Body of pancreas (tissue), 4 donors: ENCODE results near the gene KIAA0930. TPM values are rescaled to one million over a fixed set of nuclear protein-coding genes. Genes with fewer than 3 reads are reported as not detected.
A peak's percentile ranks its signal among the peaks of the same experiment; 100 is the strongest.

Source experiments
- ATAC-seq: fragments of 150-250 bp; one replicate; pipeline ENCODE4 v1.9.1; 2016
- DNase-seq, 4 donors: peaks; one replicate each; pipeline ENCODE4 v3.0.0-alpha.2; 2019
- H3K27ac ChIP-seq, 4 donors: fragments of 200-600 bp; sonication (generic); 1 replicate in 3 of 4; 2 replicates in 1 of 4; pipeline versions ENCODE4 v1.5.1 to v1.6.1; 2016 to 2019; ENCODE audit warnings: mild to moderate bottlenecking in 1 of 4, mixed read lengths in 1 of 4, moderate library complexity in 1 of 4
- H3K27me3 ChIP-seq, 2 donors: fragments of 200-600 bp; sonication (generic); one replicate each; pipeline ENCODE4 v1.6.0; 2016; ENCODE audit warnings: mild to moderate bottlenecking in 1 of 2
- H3K36me3 ChIP-seq, 2 donors: fragments of 200-600 bp; sonication (generic); replicated peaks in 1 of 2; 2 replicates each; pipeline ENCODE4 v1.5.1; 2016; ENCODE audit warnings: low read depth in 2 of 2; ENCODE audit not compliant: insufficient read depth in 1 of 2
- H3K4me1 ChIP-seq: fragments of 200-600 bp; sonication (generic); one replicate; pipeline ENCODE4 v1.6.0; 2016
- H3K4me3 ChIP-seq, 2 donors: fragments of 200-600 bp; sonication (generic); 1 replicate in 1 of 2; 2 replicates in 1 of 2; pipeline ENCODE4 v1.5.1; 2016 to 2019
- H3K9me3 ChIP-seq, 3 donors: fragments of 200-600 bp; sonication (generic); 1 replicate in 2 of 3; 2 replicates in 1 of 3; pipeline ENCODE4 v1.5.1; 2016
- CTCF ChIP-seq, 7 experiments: fragments of 450-650 bp in 4 of 7; fragments of 200-600 bp in 3 of 7; sonication (generic) in 3 of 7; IDR thresholded peaks; one replicate each; pipeline ENCODE4 v1.5.1; 2016 to 2019; ENCODE audit warnings: antibody characterized with exemption in 7 of 7
- POLR2A ChIP-seq, 3 donors: fragments of 450-650 bp; IDR thresholded peaks; one replicate each; pipeline ENCODE4 v1.6.1; 2016; ENCODE audit warnings: antibody characterized with exemption in 3 of 3, mild to moderate bottlenecking in 2 of 3
- WGBS, 2 donors: methylation state at CpG; one replicate each; pipeline ENCODE4 v1.1.5; 2017; 5-methylcytosine and 5-hydroxymethylcytosine counted together
- intact Hi-C: fragments of 100-400 bp; cut with DNase I; formaldehyde crosslinking; loops from one replicate; pipeline ENCODE4 v1.15.1; 2023
- total RNA-seq, 2 donors: library from RNA; depleted of rRNA; stranded (reverse); fragments of >200 nt; gene quantifications; one replicate each; pipeline ENCODE4 v1.1.0, GENCODE V29; 2016

The KIAA0930 gene
- total RNA-seq, 2 donors from 2014 or later: 14.2 to 17.9 TPM

- no peak for TF ChIP-seq CTCF (IDR thresholded peaks at IDR 0.05)
- TF ChIP-seq POLR2A (IDR thresholded peaks at IDR 0.05): no peak
- no peak for DNase-seq
- intact Hi-C loops: no loop called here
- no peak for ATAC-seq
- Histone ChIP-seq H3K36me3 (no peaks in the 10 kb centered on the region), H3K27ac (no peak overlapping the region), H3K4me3 (no peak overlapping the region), H3K27me3 (no peaks in the 10 kb centered on the region), H3K4me1 (peaks cover 31% of the 10 kb centered on the region), H3K9me3 (no peaks in the 10 kb centered on the region)
- 60 to 66% methylated on average over 8 of the region's 8 CpGs for WGBS, 2 donors
Observed at GRCh38 chr22:45248832-45249561, 8.3 kb upstream of the KIAA0930 start.

GRCh38 chr22:45246060-45246985 lies 5.6 kb upstream of the KIAA0930 start:
- H3K9me3 ChIP-seq: no peaks in the 10 kb centered on the region
- peak; percentile 97 for ATAC-seq
- intact Hi-C loops: no loop called here
- WGBS, 2 donors: 5 to 19% methylated on average over 12 to 13 of the region's 13 CpGs
- peak overlapping the region; percentile 92 to 99 (median 95) for H3K27ac ChIP-seq
- H3K4me3 ChIP-seq: no peak overlapping the region
- TF ChIP-seq POLR2A (IDR thresholded peaks at IDR 0.05) (peak in 2 of 3 donors; percentile 36 to 49), CTCF (IDR thresholded peaks at IDR 0.05) (no peak)
- peak; percentile 88 to 96 (median 95) for DNase-seq
- H3K27me3 ChIP-seq: no peaks in the 10 kb centered on the region
- no peaks in the 10 kb centered on the region for H3K36me3 ChIP-seq
- peaks cover 52% of the 10 kb centered on the region for H3K4me1 ChIP-seq

- intact Hi-C loops: no loop called here
- Histone ChIP-seq H3K36me3 (no peaks in the 10 kb centered on the region), H3K27ac (peak overlapping the region; percentile 92 to 99 (median 95)), H3K9me3 (no peaks in the 10 kb centered on the region), H3K4me1 (peaks cover 61% of the 10 kb centered on the region), H3K27me3 (no peaks in the 10 kb centered on the region), H3K4me3 (no peak overlapping the region)
- 70 to 75% methylated on average over 4 of the region's 4 CpGs for WGBS, 2 donors
- DNase-seq (no peak), ATAC-seq (no peak)
- TF ChIP-seq POLR2A (IDR thresholded peaks at IDR 0.05) (no peak), CTCF (IDR thresholded peaks at IDR 0.05) (no peak)
Observed at GRCh38 chr22:45244916-45245315, 4.2 kb upstream of the KIAA0930 start.

GRCh38 chr22:45242778-45243191 lies 2.1 kb upstream of the KIAA0930 start:
- no peak overlapping the region for H3K4me3 ChIP-seq
- TF ChIP-seq CTCF (IDR thresholded peaks at IDR 0.05) (peak in 2 of 7 experiments; percentile 8 to 21), POLR2A (IDR thresholded peaks at IDR 0.05) (no peak)
- intact Hi-C loops: no loop called here
- no peaks in the 10 kb centered on the region for H3K27me3 ChIP-seq
- ATAC-seq (peak; percentile 19), DNase-seq (peak; percentile 72 to 90 (median 86))
- no peaks in the 10 kb centered on the region for H3K9me3 ChIP-seq
- H3K4me1 ChIP-seq: peaks cover 69% of the 10 kb centered on the region
- peak overlapping the region; percentile 63 to 77 (median 73) for H3K27ac ChIP-seq
- WGBS, 2 donors: 19 to 46% methylated on average over 5 to 7 of the region's 7 CpGs
- no peaks in the 10 kb centered on the region for H3K36me3 ChIP-seq
